Lung (tissue), 12 donors: ENCODE measurements around the gene TLDC2. TPM values are rescaled to one million over a fixed set of nuclear protein-coding genes. Genes with fewer than 3 reads are reported as not detected.
A peak's percentile ranks its signal among the peaks of the same experiment; 100 is the strongest.

Source experiments
- ATAC-seq: fragments of 200-7000 bp; cut with Tn5 transposase; one replicate; pipeline ENCODE4 v1.9.1; 2020; ENCODE audit warnings: moderate number of reproducible peaks; ENCODE audit not compliant: insufficient read depth, low FRiP score
- DNase-seq, 3 donors: peaks; one replicate each; pipeline ENCODE4 v3.0.0-alpha.2; 2013 to 2017
- H3K27ac ChIP-seq, 2 donors: one replicate each; pipeline ENCODE4 v1.5.1; 2013; ENCODE audit warnings: mild to moderate bottlenecking in 2 of 2, moderate library complexity in 2 of 2, control low read depth in 1 of 2, inconsistent platforms in 1 of 2, low read depth in 1 of 2, low read length in 1 of 2
- H3K27me3 ChIP-seq, 3 donors: one replicate each; pipeline ENCODE4 v1.5.1; 2013; ENCODE audit warnings: low read length in 2 of 3; ENCODE audit not compliant: control insufficient read depth in 3 of 3, insufficient read depth in 3 of 3
- H3K36me3 ChIP-seq, 4 donors: one replicate each; pipeline ENCODE4 v1.5.1; 2013; ENCODE audit warnings: low read length in 4 of 4, mild to moderate bottlenecking in 1 of 4, moderate library complexity in 1 of 4; ENCODE audit not compliant: control insufficient read depth in 4 of 4, insufficient read depth in 4 of 4
- H3K4me1 ChIP-seq, 5 donors: one replicate each; pipeline ENCODE4 v1.5.1; 2013; ENCODE audit warnings: low read length in 5 of 5, mild to moderate bottlenecking in 2 of 5, moderate library complexity in 1 of 5; ENCODE audit not compliant: control insufficient read depth in 5 of 5, insufficient read depth in 5 of 5
- H3K4me3 ChIP-seq: one replicate; pipeline ENCODE4 v1.5.1; 2013; ENCODE audit warnings: mild to moderate bottlenecking, control low read depth, moderate library complexity
- H3K9ac ChIP-seq, 2 donors: one replicate each; pipeline ENCODE4 v1.5.1; 2013; ENCODE audit warnings: low read length in 2 of 2, control low read depth in 1 of 2; ENCODE audit not compliant: insufficient read depth in 1 of 2
- H3K9me3 ChIP-seq, 4 donors: one replicate each; pipeline ENCODE4 v1.5.1; 2013; ENCODE audit warnings: low read length in 3 of 4, mild to moderate bottlenecking in 1 of 4, moderate library complexity in 1 of 4; ENCODE audit not compliant: control insufficient read depth in 4 of 4, insufficient read depth in 3 of 4
- CTCF ChIP-seq: IDR thresholded peaks from 2 replicates; pipeline ENCODE4 v1.5.1; 2012; ENCODE audit warnings: mild to moderate bottlenecking; ENCODE audit errors: control extremely low read depth, extremely low read depth
- WGBS, 2 donors: extraction: QIAGEN DNeasy Blood & Tissue Kit; methylation state at CpG; one replicate each; pipeline ENCODE4 v1.1.7; 2013; 5-methylcytosine and 5-hydroxymethylcytosine counted together
- polyA plus RNA-seq, 2 donors: library from polyadenylated mRNA; stranded (reverse); fragments of 200-250 nt; gene quantifications; one replicate each; pipeline ENCODE4 v1.2.1, GENCODE V29; 2013
- total RNA-seq, 2 donors: library from RNA; depleted of rRNA in 1 of 2; stranded (reverse); fragments of >200 nt in 1 of 2; gene quantifications; one replicate each; pipeline ENCODE4 v1.2.1, GENCODE V29; 2014 to 2021
- donor health status: control.
- donor health status: control.
- donor health status: Bipolar disorder and iron deficiency.
- donor health status: healthy.
- donor health status: DM: yes; HTN: yes; CAD: no.

The TLDC2 gene
- total and polyA plus RNA-seq, 4 donors, result 0.07 to 0.67 (median 0.17) TPM

- ATAC-seq (no peak), DNase-seq (no peak)
- Histone ChIP-seq H3K36me3 (no peaks in the 10 kb centered on the region), H3K9ac (no peak overlapping the region), H3K9me3 (no peaks in the 10 kb centered on the region), H3K4me1 (peaks cover 0 to 14% (median 2%) of the 10 kb centered on the region in 5 donors), H3K27me3 (no peaks in the 10 kb centered on the region), H3K4me3 (no peak overlapping the region), H3K27ac (peak overlapping the region in 1 of 2 donors; percentile 21)
- 61 to 65% methylated on average over 8 of the region's 8 CpGs for WGBS, 2 donors
- TF ChIP-seq CTCF, result no peak
Observed at GRCh38 chr20:36866681-36867495, 9.1 kb upstream of the TLDC2 start.

GRCh38 chr20:36871640-36872570, 4.0 kb upstream of the TLDC2 start:
- ATAC-seq (peak; percentile 43), DNase-seq (peak in 1 of 3 donors; percentile 52)
- Histone ChIP-seq H3K9ac (no peak overlapping the region), H3K27ac (no peak overlapping the region), H3K4me3 (no peak overlapping the region), H3K27me3 (no peaks in the 10 kb centered on the region), H3K4me1 (peaks cover 0 to 8% (median 0%) of the 10 kb centered on the region in 5 donors), H3K9me3 (no peaks in the 10 kb centered on the region), H3K36me3 (no peaks in the 10 kb centered on the region)
- WGBS, 2 donors, result 53 to 55% methylated on average over 16 of the region's 16 CpGs
- no peak for TF ChIP-seq CTCF

- H3K4me3 ChIP-seq, result no peak overlapping the region
- no peak overlapping the region for H3K9ac ChIP-seq
- no peaks in the 10 kb centered on the region for H3K27me3 ChIP-seq
- ATAC-seq (no peak), DNase-seq (peak in 2 of 3 donors; percentile 43 to 55)
- TF ChIP-seq CTCF, result no peak
- no peak overlapping the region for H3K27ac ChIP-seq
- no peaks in the 10 kb centered on the region for H3K36me3 ChIP-seq
- no peaks in the 10 kb centered on the region for H3K9me3 ChIP-seq
- 79 to 89% methylated on average over 5 of the region's 5 CpGs for WGBS, 2 donors
- peaks cover 0 to 8% (median 0%) of the 10 kb centered on the region in 5 donors for H3K4me1 ChIP-seq
Observed at GRCh38 chr20:36872852-36873251, 3.1 kb upstream of the TLDC2 start.
